ENCODE measurements around the gene RAB11B. TPM values are rescaled to one million over a fixed set of nuclear protein-coding genes. Genes with fewer than 3 reads are reported as not detected.
A peak's percentile ranks its signal among the peaks of the same experiment; 100 is the strongest.

RAB11B gene
- total and polyA plus RNA-seq, 9 of the 15 experiments (the other 6 are each of a cell fraction or from before 2014, with no cell fraction given) = 0.74 to 71.0 (median 13.8) TPM

- no peak for TF ChIP-seq HCFC1 (IDR thresholded peaks at IDR 0.05; ENCODE audit: low read depth, low read length)
- TF ChIP-seq, protein P1, sequence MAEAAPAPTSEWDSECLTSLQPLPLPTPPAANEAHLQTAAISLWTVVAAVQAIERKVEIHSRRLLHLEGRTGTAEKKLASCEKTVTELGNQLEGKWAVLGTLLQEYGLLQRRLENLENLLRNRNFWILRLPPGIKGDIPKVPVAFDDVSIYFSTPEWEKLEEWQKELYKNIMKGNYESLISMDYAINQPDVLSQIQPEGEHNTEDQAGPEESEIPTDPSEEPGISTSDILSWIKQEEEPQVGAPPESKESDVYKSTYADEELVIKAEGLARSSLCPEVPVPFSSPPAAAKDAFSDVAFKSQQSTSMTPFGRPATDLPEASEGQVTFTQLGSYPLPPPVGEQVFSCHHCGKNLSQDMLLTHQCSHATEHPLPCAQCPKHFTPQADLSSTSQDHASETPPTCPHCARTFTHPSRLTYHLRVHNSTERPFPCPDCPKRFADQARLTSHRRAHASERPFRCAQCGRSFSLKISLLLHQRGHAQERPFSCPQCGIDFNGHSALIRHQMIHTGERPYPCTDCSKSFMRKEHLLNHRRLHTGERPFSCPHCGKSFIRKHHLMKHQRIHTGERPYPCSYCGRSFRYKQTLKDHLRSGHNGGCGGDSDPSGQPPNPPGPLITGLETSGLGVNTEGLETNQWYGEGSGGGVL (CRISPR knock-in tag; IDR thresholded peaks at IDR 0.05) = no peak
- TF ChIP-seq, protein P2, sequence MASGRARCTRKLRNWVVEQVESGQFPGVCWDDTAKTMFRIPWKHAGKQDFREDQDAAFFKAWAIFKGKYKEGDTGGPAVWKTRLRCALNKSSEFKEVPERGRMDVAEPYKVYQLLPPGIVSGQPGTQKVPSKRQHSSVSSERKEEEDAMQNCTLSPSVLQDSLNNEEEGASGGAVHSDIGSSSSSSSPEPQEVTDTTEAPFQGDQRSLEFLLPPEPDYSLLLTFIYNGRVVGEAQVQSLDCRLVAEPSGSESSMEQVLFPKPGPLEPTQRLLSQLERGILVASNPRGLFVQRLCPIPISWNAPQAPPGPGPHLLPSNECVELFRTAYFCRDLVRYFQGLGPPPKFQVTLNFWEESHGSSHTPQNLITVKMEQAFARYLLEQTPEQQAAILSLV (tag; IDR thresholded peaks at IDR 0.05) = no peak
- TF ChIP-seq POLR3G (IDR thresholded peaks at IDR 0.05; ENCODE audit: extremely low read depth, insufficient read length, insufficient replicate concordance) = no peak
- TF ChIP-seq NFIX (CRISPR knock-in tag; IDR thresholded peaks at IDR 0.05; ENCODE audit: low read depth) = no peak
- TF ChIP-seq ZNF263 (CRISPR knock-in tag; IDR thresholded peaks at IDR 0.05; ENCODE audit: borderline replicate concordance) = no peak
- TF ChIP-seq ZEB2 (IDR thresholded peaks at IDR 0.05) = peak; percentile 34; the same call in 1 of the 2 replicates
- no peak for TF ChIP-seq TCF7 (IDR thresholded peaks at IDR 0.05; ENCODE audit: borderline replicate concordance)
- TF ChIP-seq ZNF717 (CRISPR knock-in tag; IDR thresholded peaks at IDR 0.05) = no peak
- no peak for TF ChIP-seq ZC3H11A (IDR thresholded peaks at IDR 0.05; ENCODE audit: low read depth, low read length)
- no peak for TF ChIP-seq ZNF507 (tag; conservative IDR thresholded peaks at IDR 0.05)
- no peak for TF ChIP-seq POU5F1 (IDR thresholded peaks at IDR 0.05; ENCODE audit: borderline replicate concordance, low read depth, low read length, partially characterized antibody)
- TF ChIP-seq PHF8 (IDR thresholded peaks at IDR 0.05; ENCODE audit: borderline replicate concordance, low read length) = 0 out of 2 replicates have a peak, but pooled peaks have one; percentile 2
These were observed 46.7 kb upstream of the RAB11B start (continued) for GRCh38 chr19:8343483-8343844.

Measured in K562 (cell line).